ENCODE data around the gene SYCP1. TPM values are rescaled to one million over a fixed set of nuclear protein-coding genes. Genes with fewer than 3 reads are reported as not detected.

SYCP1 gene
- total RNA-seq, 3 donors from 2014 or later (not counting 1 experiment from before 2014, with no cell fraction given): not detected

- no peak overlapping the region for H3K27ac Mint-ChIP-seq
- Histone ChIP-seq H3K27ac (ENCODE audit: low read length) (no peak overlapping the region), H3K9me3 (ENCODE audit: control insufficient read depth, insufficient read depth, low read length) (no peaks in the 10 kb centered on the region), H3K27me3 (ENCODE audit: control insufficient read depth, insufficient read depth, low read length) (no peaks in the 10 kb centered on the region), H3K4me3 (ENCODE audit: low read length) (no peak overlapping the region), H3K4me1 (ENCODE audit: control insufficient read depth, insufficient read depth, low read length) (no peaks in the 10 kb centered on the region), H3K36me3 (ENCODE audit: control insufficient read depth, insufficient read depth, low read length) (no peaks in the 10 kb centered on the region)
- no peaks in the 10 kb centered on the region for H3K9me3 Mint-ChIP-seq
- DNase-seq (peak in 1 of 2 donors; percentile 7), ATAC-seq (no peak)
- WGBS (ENCODE audit: insufficient coverage): 72% methylated on average over 1 of the region's 1 CpG
- no peak for TF ChIP-seq CTCF (IDR thresholded peaks at IDR 0.05)
- no peaks in the 10 kb centered on the region for H3K36me3 Mint-ChIP-seq
- intact Hi-C loops (cut with micrococcal nuclease): no loop called here
- no peaks in the 10 kb centered on the region for H3K4me1 Mint-ChIP-seq
- H3K4me3 Mint-ChIP-seq: no peak overlapping the region
- peaks cover 22 to 45% of the 10 kb centered on the region in 2 donors for H3K27me3 Mint-ChIP-seq (ENCODE audit: low read depth in 2 of 2)
Measured at GRCh38 chr1:114956570-114956969, 101.9 kb downstream of the SYCP1 start.

GRCh38 chr1:114959423-114959822 is 104.8 kb downstream of the SYCP1 start:
- no peaks in the 10 kb centered on the region for H3K9me3 Mint-ChIP-seq
- no peak overlapping the region for H3K27ac Mint-ChIP-seq
- TF ChIP-seq CTCF (IDR thresholded peaks at IDR 0.05): no peak
- no peak for DNase-seq
- Histone ChIP-seq H3K9me3 (ENCODE audit: control insufficient read depth, insufficient read depth, low read length) (no peaks in the 10 kb centered on the region), H3K4me1 (ENCODE audit: control insufficient read depth, insufficient read depth, low read length) (no peaks in the 10 kb centered on the region), H3K36me3 (ENCODE audit: control insufficient read depth, insufficient read depth, low read length) (no peaks in the 10 kb centered on the region), H3K27ac (ENCODE audit: low read length) (no peak overlapping the region), H3K27me3 (ENCODE audit: control insufficient read depth, insufficient read depth, low read length) (no peaks in the 10 kb centered on the region), H3K4me3 (ENCODE audit: low read length) (no peak overlapping the region)
- no peaks in the 10 kb centered on the region for H3K4me1 Mint-ChIP-seq
- H3K4me3 Mint-ChIP-seq: no peak overlapping the region
- no peak for ATAC-seq
- H3K27me3 Mint-ChIP-seq (ENCODE audit: low read depth in 2 of 2): peaks cover 34 to 35% of the 10 kb centered on the region in 2 donors
- intact Hi-C loops (cut with micrococcal nuclease): no loop called here
- H3K36me3 Mint-ChIP-seq: no peaks in the 10 kb centered on the region

GRCh38 chr1:114976891-114977290 is 122.2 kb downstream of the SYCP1 start:
- H3K4me3 ChIP-seq (ENCODE audit: low read length): no peak overlapping the region
- H3K4me3 Mint-ChIP-seq: no peak overlapping the region
- H3K36me3 Mint-ChIP-seq: peaks cover 2% of the 10 kb centered on the region
- H3K36me3 ChIP-seq (ENCODE audit: control insufficient read depth, insufficient read depth, low read length): no peaks in the 10 kb centered on the region
- intact Hi-C loops (cut with micrococcal nuclease): no loop called here
- no peaks in the 10 kb centered on the region for H3K4me1 Mint-ChIP-seq
- peaks cover 12% of the 10 kb centered on the region for H3K27me3 ChIP-seq (ENCODE audit: control insufficient read depth, insufficient read depth, low read length)
- H3K9me3 Mint-ChIP-seq: peaks cover under 1 to 3% of the 10 kb centered on the region in 2 donors
- no peaks in the 10 kb centered on the region for H3K4me1 ChIP-seq (ENCODE audit: control insufficient read depth, insufficient read depth, low read length)
- no peak for TF ChIP-seq CTCF (IDR thresholded peaks at IDR 0.05)
- no peak overlapping the region for H3K27ac ChIP-seq (ENCODE audit: low read length)
- ATAC-seq (no peak), DNase-seq (no peak)
- H3K27me3 Mint-ChIP-seq (ENCODE audit: low read depth in 2 of 2): peaks cover 28 to 37% of the 10 kb centered on the region in 2 donors
- no peak overlapping the region for H3K27ac Mint-ChIP-seq
- peaks cover 4% of the 10 kb centered on the region for H3K9me3 ChIP-seq (ENCODE audit: control insufficient read depth, insufficient read depth, low read length)
- WGBS (ENCODE audit: insufficient coverage): no CpG with 5 or more reads among the region's 1 CpG

- H3K4me1 Mint-ChIP-seq: no peaks in the 10 kb centered on the region
- no peak overlapping the region for H3K4me3 Mint-ChIP-seq
- H3K36me3 ChIP-seq (ENCODE audit: control insufficient read depth, insufficient read depth, low read length): no peaks in the 10 kb centered on the region
- ATAC-seq: peak; percentile 49 to 63 (median 57)
- peaks cover 14% of the 10 kb centered on the region for H3K27me3 ChIP-seq (ENCODE audit: control insufficient read depth, insufficient read depth, low read length)
- TF ChIP-seq CTCF (IDR thresholded peaks at IDR 0.05): peak; percentile 92
- intact Hi-C loops (cut with micrococcal nuclease): loop anchor here (1.0 kb wide), 2 partner anchors 73 to 134 kb away; no protein-coding TSS in a partner anchor
- H3K27ac Mint-ChIP-seq: no peak overlapping the region
- H3K4me3 ChIP-seq (ENCODE audit: low read length): no peak overlapping the region
- H3K27ac ChIP-seq (ENCODE audit: low read length): no peak overlapping the region
- peaks cover 26 to 31% of the 10 kb centered on the region in 2 donors for H3K27me3 Mint-ChIP-seq (ENCODE audit: low read depth in 2 of 2)
- H3K4me1 ChIP-seq (ENCODE audit: control insufficient read depth, insufficient read depth, low read length): no peaks in the 10 kb centered on the region
- peaks cover 5% of the 10 kb centered on the region for H3K9me3 ChIP-seq (ENCODE audit: control insufficient read depth, insufficient read depth, low read length)
- 30% methylated on average over 2 of the region's 4 CpGs for WGBS (ENCODE audit: insufficient coverage)
- H3K9me3 Mint-ChIP-seq: peaks cover 5 to 12% of the 10 kb centered on the region in 2 donors
- peak; percentile 47 to 85 for DNase-seq
- peaks cover 17% of the 10 kb centered on the region for H3K36me3 Mint-ChIP-seq
Measured at GRCh38 chr1:114979278-114979891, 124.7 kb downstream of the SYCP1 start.
